Keratinocyte (primary cell): ENCODE measurements around the gene TMEM45B. TPM values are rescaled to one million over a fixed set of nuclear protein-coding genes. Genes with fewer than 3 reads are reported as not detected.
A peak's percentile ranks its signal among the peaks of the same experiment; 100 is the strongest.

ENCODE experiments used
- DNase-seq: peaks from one replicate; pipeline ENCODE4 v3.0.0-alpha.2; 2011; ENCODE audit warnings: low read depth, missing footprints, low spot score
- FAIRE-seq: peaks from 2 replicates; lab custom pipeline; 2011; peaks lifted over from hg19 to GRCh38; lab: Jason Lieb, UNC
- H2AFZ ChIP-seq: 2 replicates; pipeline ENCODE4 v1.6.0; 2012; ENCODE audit warnings: low read length, control low read depth, inconsistent platforms; ENCODE audit not compliant: control insufficient read depth
- H3K27ac ChIP-seq: 2 replicates; pipeline ENCODE4 v1.5.1; 2011; ENCODE audit warnings: low read length; ENCODE audit not compliant: control insufficient read depth, insufficient read depth
- H3K27me3 ChIP-seq: 3 replicates; pipeline ENCODE4 v1.6.0; 2011; ENCODE audit warnings: low read length; ENCODE audit not compliant: control insufficient read depth, insufficient read depth; ENCODE audit errors: extremely low read depth
- H3K36me3 ChIP-seq, 2 experiments: 2 replicates in 1 of 2; 3 replicates in 1 of 2; pipeline ENCODE4 v1.5.1; 2011; ENCODE audit warnings: low read length in 2 of 2, mild to moderate bottlenecking in 1 of 2; ENCODE audit not compliant: control insufficient read depth in 2 of 2, insufficient read depth in 2 of 2; ENCODE audit errors: extremely low read depth in 1 of 2
- H3K4me1 ChIP-seq: 3 replicates; pipeline ENCODE4 v1.5.1; 2011; ENCODE audit warnings: low read length; ENCODE audit not compliant: control insufficient read depth, insufficient read depth; ENCODE audit errors: extremely low read depth
- H3K4me2 ChIP-seq: 3 replicates; pipeline ENCODE4 v1.6.0; 2011; ENCODE audit warnings: low read depth, low read length; ENCODE audit not compliant: control insufficient read depth, insufficient read depth; ENCODE audit errors: extremely low read depth
- H3K4me3 ChIP-seq, 3 experiments: fragments of 200-600 bp in 1 of 3; sonication (generic) in 1 of 3; 2 replicates in 2 of 3; 3 replicates in 1 of 3; pipeline ENCODE4 v1.5.1; 2011 to 2016; ENCODE audit warnings: low read length in 3 of 3, mild to moderate bottlenecking in 3 of 3, control low read depth in 2 of 3, inconsistent platforms in 1 of 3, low read depth in 1 of 3, mixed read lengths in 1 of 3, mixed run types in 1 of 3, moderate library complexity in 1 of 3; ENCODE audit not compliant: control insufficient read depth in 2 of 3, insufficient read depth in 2 of 3; ENCODE audit errors: extremely low read depth in 1 of 3
- H3K79me2 ChIP-seq: 2 replicates; pipeline ENCODE4 v1.6.0; 2012; ENCODE audit warnings: low read length; ENCODE audit not compliant: control insufficient read depth, insufficient read depth
- H3K9ac ChIP-seq: 3 replicates; pipeline ENCODE4 v1.6.0; 2011; ENCODE audit warnings: low read length; ENCODE audit not compliant: control insufficient read depth, insufficient read depth; ENCODE audit errors: extremely low read depth
- H3K9me1 ChIP-seq: 3 replicates; pipeline ENCODE4 v1.6.0; 2011; ENCODE audit warnings: low read length; ENCODE audit not compliant: control insufficient read depth, insufficient read depth; ENCODE audit errors: extremely low read depth
- H3K9me3 ChIP-seq: 2 replicates; pipeline ENCODE4 v1.5.1; 2012; ENCODE audit warnings: low read depth, low read length; ENCODE audit not compliant: control insufficient read depth
- H4K20me1 ChIP-seq: 3 replicates; pipeline ENCODE4 v1.6.0; 2011; ENCODE audit warnings: low read length; ENCODE audit not compliant: control insufficient read depth, insufficient read depth; ENCODE audit errors: extremely low read depth
- EZH2 ChIP-seq: IDR thresholded peaks from one replicate; pipeline ENCODE4 v1.6.1; 2012; ENCODE audit warnings: inconsistent platforms, mild to moderate bottlenecking, low read length, moderate library complexity
- dilution Hi-C: fragments of 300-500 bp; cut with MboI; formaldehyde crosslinking; loops from one replicate; pipeline ENCODE4 v1.7.0; 2020; ENCODE audit warnings: low sequenced_read_pairs; ENCODE audit not compliant: extremely low pct_ligation_motif_present
- polyA minus RNA-seq, 3 experiments: library from RNA; depleted of rRNA, polyadenylated mRNA; stranded (reverse); fragments of >200 nt; gene quantifications; 1 replicate in 1 of 3; 2 replicates in 1 of 3; 3 replicates in 1 of 3; pipeline ENCODE4 v1.2.3, GENCODE V29; 2011
- polyA plus RNA-seq, 5 experiments: library from polyadenylated mRNA; depleted of rRNA in 3 of 5; stranded (reverse) in 3 of 5; stranded (forward) in 1 of 5; unstranded in 1 of 5; fragments of >200 nt; gene quantifications; 1 replicate in 1 of 5; 2 replicates in 3 of 5; 3 replicates in 1 of 5; pipeline versions ENCODE4 v1.2.1 to v1.2.3, GENCODE V29; 2011 to 2012; ENCODE audit warnings: missing spikeins in 2 of 5, low read depth in 1 of 5, low replicate concordance in 1 of 5
- TF ChIP-seq, protein P1 (sequence below), 3 experiments: IDR thresholded peaks in 1 of 3; conservative IDR thresholded peaks in 1 of 3; optimal IDR thresholded peaks in 1 of 3; 2 replicates in 2 of 3; 3 replicates in 1 of 3; pipeline versions ENCODE3 to v1.5.1; 2011; ENCODE audit warnings: low read length in 3 of 3, mild to moderate bottlenecking in 3 of 3, moderate library complexity in 2 of 3, control low read depth in 1 of 3, inconsistent platforms in 1 of 3; ENCODE audit not compliant: insufficient read depth in 2 of 3; ENCODE audit errors: extremely low read depth in 1 of 3

The TMEM45B gene
- 2.1 to 4.1 TPM (median 2.6 TPM) in 3 replicates for polyA plus RNA-seq
- 61.5 TPM for polyA plus RNA-seq (2011; ENCODE audit: low read depth)
- 1.3 and 2.5 TPM in 2 replicates for polyA plus RNA-seq (2011; cell fraction: cytosol; rRNA removed)
- polyA plus RNA-seq (2011; cell fraction: nucleus; rRNA removed), result 5.7 and 6.6 TPM in 2 replicates
- 1.5 and 105 TPM in 2 replicates for polyA plus RNA-seq (2012; ENCODE audit: low replicate concordance)
- polyA minus RNA-seq, result 2.4 to 4.1 TPM (median 3.5 TPM) in 3 replicates
- not detected for polyA minus RNA-seq (2011; cell fraction: cytosol; rRNA and poly(A)+ RNA removed)
- polyA minus RNA-seq (2011; cell fraction: nucleus; rRNA and poly(A)+ RNA removed), result 1.6 and 2.2 TPM in 2 replicates

DNA sequence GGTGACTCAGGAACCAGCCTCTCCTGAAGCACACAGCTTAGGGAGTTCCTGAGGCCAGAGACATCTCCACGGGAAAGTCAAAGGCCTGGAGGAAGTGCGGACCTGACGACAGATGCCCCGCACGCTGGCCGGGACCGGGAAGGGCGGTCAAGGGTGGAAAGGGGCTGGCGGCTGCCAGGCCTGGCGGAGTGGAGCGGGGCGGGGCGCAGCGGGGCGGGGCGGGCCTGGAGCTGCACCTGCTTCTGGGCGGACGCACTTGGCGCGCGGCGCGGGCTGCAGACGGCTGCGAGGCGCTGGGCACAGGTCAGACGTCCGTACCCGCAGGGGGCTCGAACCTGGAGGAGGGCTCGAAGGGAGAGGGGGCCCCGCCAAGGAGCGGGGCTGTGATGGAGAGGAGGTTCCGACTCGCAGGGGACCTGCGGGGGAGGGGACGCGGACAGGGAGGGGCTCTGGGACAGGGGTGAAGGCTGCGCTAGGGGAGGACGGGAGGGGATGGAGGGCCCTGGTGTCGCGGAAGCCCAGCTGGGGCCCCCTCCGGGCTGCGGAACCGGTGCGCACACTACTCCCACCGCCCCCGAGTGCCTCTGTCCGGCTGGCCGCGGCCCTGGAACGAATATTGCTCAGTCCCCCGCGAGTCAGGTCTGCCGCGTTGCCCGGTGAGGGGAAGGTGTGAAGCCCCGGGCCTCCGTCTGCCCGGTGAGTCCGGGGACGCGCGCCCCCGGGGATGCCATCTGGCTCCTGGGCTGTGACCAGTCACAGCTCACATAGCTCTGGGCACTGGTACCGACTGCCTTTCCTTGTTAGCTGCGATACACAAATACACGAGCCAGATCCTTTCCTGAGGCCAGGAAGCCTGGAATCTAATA, at the start of gene TMEM45B:
TSS of gene TMEM45B (plus strand) at position 253 of the 866 bp plus-strand sequence. CDS start 36,635 bp downstream, outside the sequence.
- no peaks in the 10 kb centered on the region for H3K9me1 ChIP-seq
- peaks cover 8% of the 10 kb centered on the region for H3K27me3 ChIP-seq
- H3K9ac ChIP-seq, result peak within 1 kb of the TSS; percentile 15
- H3K36me3 ChIP-seq, result no peaks in the 10 kb centered on the region
- no peak within 1 kb of the TSS for H3K27ac ChIP-seq
- no peak for DNase-seq
- no peaks in the 10 kb centered on the region for H4K20me1 ChIP-seq
- no peaks in the 10 kb centered on the region for H3K79me2 ChIP-seq
- FAIRE-seq, result no peak
- peak within 1 kb of the TSS; percentile 6 for H2AFZ ChIP-seq
- peaks cover 15% of the 10 kb centered on the region for H3K4me1 ChIP-seq
- H3K9me3 ChIP-seq, result no peaks in the 10 kb centered on the region
- TF ChIP-seq EZH2, result peak; percentile 2
- TF ChIP-seq, protein P1, sequence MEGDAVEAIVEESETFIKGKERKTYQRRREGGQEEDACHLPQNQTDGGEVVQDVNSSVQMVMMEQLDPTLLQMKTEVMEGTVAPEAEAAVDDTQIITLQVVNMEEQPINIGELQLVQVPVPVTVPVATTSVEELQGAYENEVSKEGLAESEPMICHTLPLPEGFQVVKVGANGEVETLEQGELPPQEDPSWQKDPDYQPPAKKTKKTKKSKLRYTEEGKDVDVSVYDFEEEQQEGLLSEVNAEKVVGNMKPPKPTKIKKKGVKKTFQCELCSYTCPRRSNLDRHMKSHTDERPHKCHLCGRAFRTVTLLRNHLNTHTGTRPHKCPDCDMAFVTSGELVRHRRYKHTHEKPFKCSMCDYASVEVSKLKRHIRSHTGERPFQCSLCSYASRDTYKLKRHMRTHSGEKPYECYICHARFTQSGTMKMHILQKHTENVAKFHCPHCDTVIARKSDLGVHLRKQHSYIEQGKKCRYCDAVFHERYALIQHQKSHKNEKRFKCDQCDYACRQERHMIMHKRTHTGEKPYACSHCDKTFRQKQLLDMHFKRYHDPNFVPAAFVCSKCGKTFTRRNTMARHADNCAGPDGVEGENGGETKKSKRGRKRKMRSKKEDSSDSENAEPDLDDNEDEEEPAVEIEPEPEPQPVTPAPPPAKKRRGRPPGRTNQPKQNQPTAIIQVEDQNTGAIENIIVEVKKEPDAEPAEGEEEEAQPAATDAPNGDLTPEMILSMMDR (optimal IDR thresholded peaks at IDR 0.05 in 1 of 3, IDR thresholded peaks at IDR 0.05 in 1 of 3, conservative IDR thresholded peaks at IDR 0.05 in 1 of 3; ENCODE audit: extremely low read depth in 1 of 3, insufficient read depth in 2 of 3, low read length in 3 of 3), result no peak
- peak within 1 kb of the TSS; percentile 28 to 54 (median 29) for H3K4me3 ChIP-seq
- peak within 1 kb of the TSS; percentile 62 for H3K4me2 ChIP-seq
- dilution Hi-C loops, result no loop called here

DNA sequence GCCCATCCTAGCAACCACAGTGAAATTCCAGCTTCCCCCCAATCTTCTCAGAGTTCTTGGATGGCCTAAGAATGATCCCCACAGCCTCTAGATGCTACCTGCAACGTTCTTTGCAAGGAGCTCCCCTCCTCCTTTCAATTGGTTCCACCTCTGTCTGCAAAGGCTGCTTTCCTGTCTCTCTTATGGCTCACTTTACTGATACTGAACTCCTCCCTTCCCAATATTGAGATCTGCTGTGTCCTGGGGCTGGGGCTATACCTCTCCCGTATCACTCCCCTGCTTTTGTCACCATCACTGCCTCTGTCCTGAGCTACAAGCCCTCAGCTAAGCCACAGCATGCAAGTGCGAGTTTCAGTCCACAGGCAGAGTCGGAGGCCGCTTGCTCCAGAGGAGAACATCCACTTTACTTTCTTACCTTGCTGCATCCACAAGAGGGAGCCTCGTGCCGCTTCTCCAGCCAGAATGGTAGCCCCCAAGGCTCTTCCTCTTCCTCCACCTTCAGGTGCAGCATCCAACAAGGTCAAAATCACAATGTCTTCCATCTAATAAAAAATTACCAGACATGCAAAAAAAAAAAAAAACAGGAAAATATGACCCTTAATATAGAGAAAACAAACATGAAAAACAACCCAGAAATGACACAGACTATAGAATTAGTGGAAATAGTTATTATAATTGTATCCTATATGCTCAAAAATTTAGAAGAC, 48.6 kb upstream of the TMEM45B start:
- H3K27me3 ChIP-seq, result no peaks in the 10 kb centered on the region
- peaks cover 11% of the 10 kb centered on the region for H3K4me1 ChIP-seq
- no peaks in the 10 kb centered on the region for H3K36me3 ChIP-seq
- H2AFZ ChIP-seq, result peak overlapping the region; percentile 33
- H3K4me2 ChIP-seq, result no peak overlapping the region
- H3K9me3 ChIP-seq, result no peaks in the 10 kb centered on the region
- H4K20me1 ChIP-seq, result no peaks in the 10 kb centered on the region
- DNase-seq (no peak), FAIRE-seq (no peak)
- no peak for TF ChIP-seq EZH2
- TF ChIP-seq, protein P1 (optimal IDR thresholded peaks at IDR 0.05 in 1 of 3, IDR thresholded peaks at IDR 0.05 in 1 of 3, conservative IDR thresholded peaks at IDR 0.05 in 1 of 3; ENCODE audit: extremely low read depth in 1 of 3, insufficient read depth in 2 of 3, low read length in 3 of 3), result peak; percentile 53 to 70 (median 69)
- dilution Hi-C loops, result no loop called here
- no peaks in the 10 kb centered on the region for H3K9me1 ChIP-seq
- H3K9ac ChIP-seq, result no peak overlapping the region
- no peak overlapping the region for H3K4me3 ChIP-seq
- H3K27ac ChIP-seq, result no peak overlapping the region
- no peaks in the 10 kb centered on the region for H3K79me2 ChIP-seq
